Upper lobe of left lung (tissue), 4 donors: ENCODE data around the gene MTARC2.

Experiments used
- CTCF ChIP-seq, 6 experiments: fragments of 450-650 bp in 4 of 6; fragments of 200-600 bp in 2 of 6; sonication (generic) in 2 of 6; IDR thresholded peaks; one replicate each; pipeline ENCODE4 v1.5.1; 2016 to 2019; ENCODE audit warnings: antibody characterized with exemption in 6 of 6
- EP300 ChIP-seq, 4 donors: sonication (generic); formaldehyde crosslinking; IDR thresholded peaks; one replicate each; pipeline ENCODE4 v1.5.1; 2017; ENCODE audit warnings: antibody characterized with exemption in 4 of 4, control low read depth in 2 of 4
- POLR2A ChIP-seq, 4 donors: fragments of 450-650 bp; IDR thresholded peaks; one replicate each; pipeline ENCODE4 v1.5.1; 2016 to 2017; ENCODE audit warnings: antibody characterized with exemption in 4 of 4, mild to moderate bottlenecking in 2 of 4

GRCh38 chr1:220711056-220711809, 36.9 kb upstream of the MTARC2 start:
- TF ChIP-seq CTCF (IDR thresholded peaks at IDR 0.05), result no peak
- no peak for TF ChIP-seq POLR2A (IDR thresholded peaks at IDR 0.05)
- TF ChIP-seq EP300 (IDR thresholded peaks at IDR 0.05), result no peak
